ENCODE measurements around the gene METTL15.
"Not testable (repeated sequence)": the region's sequence is repeated elsewhere in the genome, so short reads cannot be mapped to it uniquely, and the experiment has no call there.

METTL15 gene, protein sequence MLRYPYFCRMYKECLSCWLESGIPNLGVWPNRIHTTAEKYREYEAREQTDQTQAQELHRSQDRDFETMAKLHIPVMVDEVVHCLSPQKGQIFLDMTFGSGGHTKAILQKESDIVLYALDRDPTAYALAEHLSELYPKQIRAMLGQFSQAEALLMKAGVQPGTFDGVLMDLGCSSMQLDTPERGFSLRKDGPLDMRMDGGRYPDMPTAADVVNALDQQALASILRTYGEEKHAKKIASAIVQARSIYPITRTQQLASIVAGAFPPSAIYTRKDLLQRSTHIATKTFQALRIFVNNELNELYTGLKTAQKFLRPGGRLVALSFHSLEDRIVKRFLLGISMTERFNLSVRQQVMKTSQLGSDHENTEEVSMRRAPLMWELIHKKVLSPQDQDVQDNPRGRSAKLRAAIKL

DNA sequence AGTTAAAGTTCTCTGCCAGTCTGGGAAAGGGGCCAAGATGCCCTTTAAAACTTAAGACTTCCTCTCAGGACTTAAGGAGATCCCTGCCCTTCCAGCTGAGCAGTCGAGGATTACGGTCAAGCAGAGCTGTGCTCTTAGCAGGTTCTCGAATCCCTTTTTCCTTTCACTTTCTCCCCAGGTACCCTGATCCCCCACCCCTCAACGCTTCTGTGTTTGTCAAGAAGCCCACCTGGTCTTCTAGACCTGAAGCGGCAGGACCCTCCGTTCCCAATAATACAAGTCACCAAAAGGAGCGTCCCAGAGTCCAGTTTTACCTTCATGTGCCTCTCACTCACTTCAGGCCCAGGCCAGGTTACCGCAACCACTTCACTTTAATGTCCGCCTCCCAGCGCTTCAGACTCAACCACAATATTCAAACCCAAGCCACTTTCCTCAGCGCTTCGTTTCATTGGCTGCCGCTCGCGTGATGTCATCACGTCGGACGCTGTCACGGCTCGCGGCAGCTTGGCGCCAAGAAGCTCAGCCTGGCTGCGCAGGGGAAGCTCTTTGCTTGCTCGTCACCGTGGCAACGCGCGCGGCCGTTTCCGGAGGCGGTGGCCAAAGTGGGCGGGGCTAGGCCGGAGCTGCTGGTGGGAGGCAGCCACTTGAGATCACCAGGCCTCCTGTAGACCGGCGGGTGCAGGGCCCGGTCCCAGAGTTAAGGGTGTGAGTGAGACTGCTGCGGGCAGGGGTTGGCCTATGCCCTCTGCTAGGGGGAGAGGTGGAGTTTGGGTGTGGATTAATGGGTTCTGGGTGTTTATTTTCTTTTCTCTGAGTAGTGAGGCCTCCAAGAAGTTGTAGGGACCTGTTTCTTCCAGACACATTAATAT lies at the start of gene METTL15, which contains the start of gene KIF18A:
TSS of gene METTL15 (plus strand) at position 639 of the 869 bp plus-strand sequence. CDS start 4,947 bp downstream, outside the sequence.
TSS of gene KIF18A (minus strand) at position 407 of the 869 bp plus-strand sequence. CDS start 10,209 bp downstream, outside the sequence.
- peak; percentile 91 for DNase-seq

DNA sequence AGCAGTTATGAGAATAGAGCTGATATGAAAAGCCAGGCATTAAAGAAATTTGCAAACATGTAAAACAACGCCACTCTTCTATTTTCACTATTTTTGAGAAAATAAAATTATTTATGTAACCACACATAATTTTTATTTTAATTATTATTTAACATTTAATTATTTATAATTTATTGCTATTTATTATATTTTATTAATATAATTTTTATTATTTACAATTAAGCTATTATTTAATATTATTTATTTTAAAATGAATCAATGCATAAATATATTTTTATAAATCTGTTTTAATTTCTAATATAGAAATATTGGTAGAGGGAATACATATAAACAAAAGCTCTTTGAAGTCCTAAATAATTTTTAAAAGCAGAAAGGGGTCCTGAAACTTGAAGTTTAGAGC lies 36.9 kb upstream of the METTL15 start:
- no peak for DNase-seq

DNA sequence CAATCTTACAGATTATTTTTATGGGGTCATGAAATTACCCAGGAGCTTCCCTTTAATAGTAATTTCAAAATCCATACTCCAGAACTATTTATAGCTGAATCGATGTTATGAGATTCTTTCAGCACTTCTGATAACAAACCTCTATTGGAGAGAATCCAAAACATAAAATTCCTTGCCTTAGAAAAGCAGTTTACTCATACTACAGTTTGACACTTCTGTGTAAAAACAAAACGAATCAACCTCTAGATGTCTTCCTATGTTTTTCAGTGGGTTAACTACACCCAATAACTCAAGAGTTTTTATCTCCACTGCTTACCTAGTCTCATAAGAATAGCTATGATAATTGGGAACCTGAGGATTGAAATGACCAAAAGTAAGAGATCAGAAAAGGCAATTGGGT lies 35.9 kb upstream of the METTL15 start:
- no peak for DNase-seq

DNA sequence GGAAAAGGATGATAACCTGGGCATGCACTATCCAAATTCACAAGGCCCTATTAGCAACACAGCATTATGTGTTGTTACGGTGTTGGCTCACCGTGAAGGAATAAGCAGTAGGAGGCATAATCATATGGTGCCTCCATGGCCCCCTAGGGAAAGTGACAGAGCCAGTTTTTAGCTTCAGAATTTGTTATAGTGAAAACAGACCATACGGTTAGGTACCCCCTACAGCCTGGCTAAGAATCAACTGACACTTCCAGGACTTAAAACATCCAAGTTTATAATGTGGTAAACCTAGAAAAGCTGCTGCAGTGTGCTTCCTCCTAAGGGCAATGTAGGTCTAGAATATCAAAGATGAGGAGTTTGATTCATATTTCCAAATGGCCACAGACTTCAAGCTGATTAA lies 30.7 kb upstream of the METTL15 start:
- no peak for DNase-seq

DNA sequence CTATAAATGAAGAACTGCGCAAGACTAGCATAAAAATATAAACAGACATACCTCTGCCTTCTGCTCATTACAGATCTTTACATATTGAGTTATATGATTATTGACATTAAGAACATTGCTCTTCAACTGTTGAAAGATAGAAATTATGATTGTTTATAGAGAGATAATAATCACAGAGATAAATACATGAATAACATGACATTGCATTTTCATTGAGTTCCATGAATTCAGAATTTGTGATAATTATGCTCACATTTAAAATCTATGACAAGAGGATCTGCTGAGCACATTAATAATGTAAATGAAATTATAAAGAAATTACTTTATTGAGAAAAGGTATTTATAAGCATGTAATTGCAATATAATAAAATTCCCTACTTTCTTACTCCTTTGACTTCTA lies 25.1 kb upstream of the METTL15 start:
- no peak for DNase-seq

DNA sequence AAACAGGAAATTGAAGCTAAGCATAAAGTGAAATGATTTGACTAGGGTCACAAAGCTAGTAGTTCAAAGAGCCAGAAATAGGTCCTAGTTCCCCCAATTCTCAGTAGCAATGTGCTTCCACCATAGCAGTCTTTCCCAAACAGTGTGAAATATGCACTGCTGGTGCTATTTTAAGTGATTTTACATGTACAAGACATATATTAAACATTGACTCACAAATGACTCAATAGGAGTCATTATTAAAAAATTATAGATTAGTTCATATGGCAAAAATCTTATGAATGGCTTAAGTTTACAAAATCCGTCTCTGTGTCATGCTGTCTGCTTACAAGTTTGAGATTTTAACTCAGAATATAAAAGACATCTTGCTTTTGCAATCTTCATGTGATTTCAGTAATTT lies 21.6 kb upstream of the METTL15 start:
- no peak for DNase-seq

DNA sequence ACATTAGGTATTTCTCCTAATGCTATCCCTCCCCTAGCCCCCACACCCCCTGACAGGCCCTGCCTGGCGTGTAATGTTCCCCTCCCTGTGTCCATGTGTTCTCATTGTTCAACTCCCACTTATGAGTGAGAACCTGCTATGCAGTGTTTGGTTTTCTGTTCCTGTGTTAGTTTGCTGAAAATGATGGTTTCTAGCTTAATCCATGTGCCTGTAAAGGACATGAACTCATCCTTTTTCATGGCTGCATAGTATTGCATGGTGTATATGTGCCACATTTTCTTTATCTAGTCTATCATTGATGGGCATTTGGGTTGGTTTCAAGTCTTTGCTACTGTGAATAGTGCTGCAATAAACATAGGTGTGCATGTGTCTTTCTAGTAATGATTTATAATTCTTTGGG lies 21.0 kb upstream of the METTL15 start:
- DNase-seq: not testable (repeated sequence)

DNA sequence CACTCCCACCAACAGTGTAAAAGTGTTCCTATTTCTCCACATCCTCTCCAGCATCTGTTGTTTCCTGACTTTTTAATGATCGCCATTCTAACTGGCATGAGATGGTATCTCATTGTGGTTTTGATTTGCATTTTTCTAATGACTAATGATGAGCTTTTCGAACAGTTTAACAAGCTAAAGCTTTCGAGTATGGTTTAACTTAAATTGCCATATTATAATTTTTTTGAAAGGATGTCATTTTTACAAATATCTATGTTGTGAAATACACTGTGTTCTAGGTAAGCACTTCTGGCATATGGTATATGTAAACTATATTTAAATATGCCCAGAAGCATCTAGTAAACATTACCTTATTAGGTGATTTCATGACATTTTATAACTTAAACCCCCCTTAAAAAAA lies 20.5 kb upstream of the METTL15 start:
- not testable (repeated sequence) for DNase-seq

DNA sequence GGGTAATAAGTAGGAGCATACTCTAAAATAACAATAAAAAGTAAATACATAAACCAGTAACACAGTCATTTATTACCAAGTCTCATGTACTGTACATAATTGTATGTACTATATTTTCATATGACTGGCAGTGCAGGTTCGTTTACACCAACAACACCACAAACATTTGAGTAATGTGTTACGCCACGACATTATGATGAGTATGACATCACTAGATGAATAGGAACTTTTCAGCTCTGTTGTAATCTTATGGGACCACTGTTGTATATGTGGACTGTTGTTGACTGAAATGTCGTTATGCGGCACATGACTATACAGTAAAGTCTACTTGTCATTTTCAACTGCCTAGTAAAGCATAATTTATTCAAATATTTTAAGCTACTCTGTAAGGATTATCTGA lies 18.8 kb upstream of the METTL15 start:
- DNase-seq: no peak

DNA sequence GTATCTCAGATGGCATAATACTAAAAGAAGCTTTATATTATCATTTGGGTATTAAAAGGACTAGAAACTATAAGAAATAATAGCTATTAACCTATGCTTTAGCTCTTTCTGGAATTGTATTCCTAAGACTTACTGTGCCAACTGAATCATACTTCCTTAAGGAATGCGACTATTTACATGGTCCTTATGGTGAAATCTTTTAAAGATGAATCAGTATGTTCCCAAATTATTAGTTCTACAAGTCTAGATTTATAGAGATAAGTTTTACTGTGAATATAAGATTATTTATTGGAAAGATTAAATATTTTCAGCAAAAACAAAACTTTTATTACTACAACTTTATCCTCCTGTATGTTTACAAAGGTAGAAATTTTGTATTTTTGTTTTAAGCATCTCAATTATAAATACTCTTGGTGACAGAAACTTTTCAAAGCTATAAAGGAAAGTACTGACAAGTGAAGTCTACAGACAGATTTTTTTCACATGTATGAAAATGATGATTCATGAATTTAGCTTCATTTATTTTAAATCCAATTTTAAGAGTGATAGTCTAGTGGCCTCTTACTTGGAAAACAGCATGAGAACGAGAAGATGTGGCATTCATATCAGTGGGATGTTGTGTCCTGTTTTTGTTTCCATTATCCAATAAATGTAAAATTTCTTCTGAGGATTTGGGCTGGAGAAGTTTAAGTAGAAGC lies 18.0 kb upstream of the METTL15 start:
- no peak for DNase-seq

DNA sequence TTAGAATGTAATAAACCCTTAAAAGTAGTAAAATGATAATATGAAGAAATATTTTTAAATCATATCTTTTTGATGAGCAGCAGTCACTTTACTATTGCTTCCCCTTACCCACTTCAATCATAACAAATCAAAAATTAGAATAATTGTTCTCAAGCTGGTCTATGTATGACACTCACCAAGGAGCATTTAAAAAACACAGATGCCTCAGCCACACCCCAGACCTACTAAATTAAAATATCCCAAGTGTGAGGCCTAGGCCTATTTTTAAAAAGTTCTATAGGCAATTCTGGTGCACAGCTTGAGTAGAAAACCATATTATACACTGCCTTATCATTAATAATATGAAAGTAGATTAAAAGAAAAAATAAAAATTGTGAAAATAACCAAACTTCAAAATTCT lies 15.4 kb upstream of the METTL15 start:
- DNase-seq: no peak

DNA sequence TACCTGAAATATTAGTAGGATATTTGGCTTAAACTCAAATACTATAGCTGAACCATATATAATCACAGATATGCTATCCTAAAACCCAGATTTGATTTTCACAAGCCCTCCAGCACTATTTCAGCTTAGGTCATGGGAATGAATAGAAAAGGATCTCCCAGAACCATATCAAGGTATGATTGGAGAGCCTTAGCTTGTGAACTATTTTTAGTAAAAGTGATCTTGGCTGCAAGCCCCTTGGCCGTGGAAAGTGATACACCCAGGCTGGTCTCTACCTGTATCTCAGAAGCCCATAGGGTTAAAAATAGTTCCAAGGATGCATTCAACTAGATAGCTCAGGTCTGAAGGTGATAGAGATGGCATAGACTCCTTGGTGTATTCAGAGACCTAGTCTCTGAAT lies 9.9 kb upstream of the METTL15 start:
- no peak for DNase-seq

DNA sequence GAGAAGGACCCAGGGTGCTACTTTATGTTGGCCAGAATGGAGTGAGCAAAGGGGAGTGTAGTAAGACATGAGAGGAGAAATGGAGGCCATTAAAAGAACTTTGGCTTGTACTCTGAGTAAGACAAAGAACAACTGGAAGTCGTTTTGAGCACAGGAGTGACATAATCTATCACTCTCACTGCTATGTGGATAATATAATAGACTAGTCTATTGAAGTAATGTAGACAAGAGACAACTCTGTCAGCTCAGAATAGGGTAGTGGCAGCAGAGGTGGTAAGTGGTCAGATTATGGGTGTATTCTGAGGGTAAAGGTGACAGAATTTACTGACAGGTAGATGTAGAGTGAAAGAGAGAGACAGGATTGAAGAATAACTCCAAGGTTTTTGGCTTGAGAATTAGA lies 8.5 kb upstream of the METTL15 start:
- no peak for DNase-seq

DNA sequence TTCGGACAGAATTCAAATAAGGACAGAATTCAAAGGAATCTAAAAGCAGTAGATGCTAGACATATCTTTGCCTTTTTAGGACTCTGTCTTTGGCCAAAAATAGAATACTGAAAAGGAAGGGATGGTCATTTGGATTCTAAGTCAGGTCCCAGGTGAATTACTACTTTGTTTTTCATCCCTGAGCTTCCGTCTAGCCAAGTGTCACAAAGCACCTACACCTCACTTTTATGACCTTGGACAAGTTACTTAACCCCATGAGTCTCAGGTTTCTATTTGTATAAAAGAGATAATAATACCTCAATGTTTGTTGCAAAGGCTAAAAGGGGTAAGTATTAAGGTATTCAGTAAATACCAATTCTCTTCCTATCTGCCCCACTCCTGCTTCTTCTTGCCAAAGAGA lies 7.5 kb upstream of the METTL15 start:
- DNase-seq: no peak

DNA sequence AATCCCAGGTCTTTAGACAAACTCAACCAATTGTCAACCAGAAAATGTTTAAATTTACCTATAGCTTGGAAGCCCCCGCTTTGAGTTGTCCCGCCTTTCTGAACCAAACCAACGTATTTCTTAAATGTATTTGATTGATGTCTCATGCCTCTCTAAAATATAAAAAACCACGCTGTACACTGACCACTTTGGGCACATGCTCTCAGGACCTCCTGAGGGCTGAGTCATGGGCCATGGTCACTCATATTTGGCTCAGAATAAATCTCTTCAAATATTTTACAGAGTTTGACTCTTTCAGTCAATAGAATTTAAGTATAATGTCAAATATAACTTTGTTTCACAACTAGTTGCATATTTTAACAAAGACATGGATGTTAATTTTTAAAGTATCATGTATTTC lies 5.9 kb upstream of the METTL15 start:
- not testable (repeated sequence) for DNase-seq

DNA sequence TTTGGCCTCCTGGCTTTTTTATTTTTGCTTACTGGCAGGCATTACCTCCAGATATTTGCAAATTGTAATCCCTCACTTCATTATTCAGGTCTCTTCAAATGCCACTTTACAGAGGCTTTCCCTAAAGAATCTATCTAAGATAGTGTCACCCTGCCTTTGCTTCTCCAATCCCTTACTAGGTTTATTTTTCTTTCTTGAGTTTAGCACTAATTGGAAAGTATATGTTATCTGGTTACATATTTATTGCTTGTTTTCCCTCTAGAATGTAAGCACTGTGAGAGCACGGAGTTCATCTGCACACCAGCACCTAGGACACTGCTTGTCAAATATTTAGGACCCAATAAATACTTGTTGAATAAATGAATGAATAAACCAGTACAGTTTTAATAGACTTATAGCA lies 3.8 kb upstream of the METTL15 start:
- no peak for DNase-seq

DNA sequence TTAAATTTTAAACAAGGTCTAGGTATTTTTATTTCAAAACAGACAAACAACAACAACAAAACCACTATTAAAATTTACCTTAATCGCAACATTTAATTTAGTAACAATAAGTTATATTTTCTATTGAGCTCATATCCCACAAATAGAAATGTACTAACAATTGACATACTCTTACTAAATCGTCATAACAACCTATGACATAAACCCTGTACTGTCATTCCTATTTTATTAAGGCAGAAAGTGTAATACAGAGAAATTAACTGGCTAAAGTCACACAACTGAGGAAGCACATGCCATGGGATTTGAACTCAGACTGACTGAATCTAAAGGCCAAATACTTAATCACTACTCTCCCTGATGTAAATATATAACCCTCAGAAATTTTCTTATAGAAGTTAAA lies 3.2 kb upstream of the METTL15 start:
- DNase-seq: no peak

DNA sequence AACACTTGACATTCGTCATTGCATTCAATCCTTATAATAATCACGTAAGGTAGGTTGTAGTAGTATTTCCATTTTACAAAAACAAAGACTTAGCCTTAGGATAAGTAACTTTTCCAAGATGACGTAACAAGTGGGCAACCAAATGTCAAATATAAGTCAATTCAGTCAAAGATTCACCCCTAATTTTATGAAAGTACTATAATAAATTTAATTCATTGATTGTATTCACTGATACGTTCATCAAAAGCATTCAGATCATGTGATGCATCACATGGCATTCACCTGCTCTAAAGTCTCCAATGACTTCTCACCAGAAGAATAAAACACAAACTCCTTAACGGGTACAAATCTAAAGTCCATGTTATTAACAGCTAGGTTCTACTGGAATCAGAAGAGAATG lies 2.3 kb upstream of the METTL15 start:
- DNase-seq: no peak

DNA sequence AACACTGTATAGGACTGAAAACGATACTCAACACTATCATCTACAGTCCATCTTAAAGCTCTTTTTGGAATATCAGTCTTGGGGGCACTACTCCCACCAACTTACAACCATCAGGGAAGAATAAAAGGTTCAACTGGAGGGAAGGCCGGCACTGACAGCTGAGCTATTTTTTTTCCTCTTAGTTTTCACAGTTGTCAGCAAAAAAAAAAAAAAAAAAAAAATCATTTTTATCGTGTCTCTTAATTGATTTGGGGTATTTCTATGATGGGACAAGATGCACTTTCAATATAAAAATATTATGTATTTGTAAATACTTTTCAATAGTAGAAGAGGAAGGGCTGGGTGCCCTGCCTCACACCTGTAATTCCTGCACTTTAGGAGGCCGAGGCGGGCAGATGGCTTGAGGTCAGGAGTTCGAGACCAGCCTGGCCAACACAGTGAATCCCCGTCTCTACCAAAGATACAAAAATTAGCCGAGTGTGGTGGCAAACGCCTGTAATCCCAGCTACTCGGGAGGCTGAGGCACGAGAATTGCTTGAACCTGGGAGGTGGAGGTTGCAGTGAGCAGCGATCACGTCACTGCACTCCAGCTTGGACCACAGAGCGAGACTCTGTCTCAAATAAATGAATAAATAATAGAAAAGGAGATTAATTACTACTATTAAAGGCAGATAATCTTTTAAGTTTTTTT lies 1.7 kb upstream of the METTL15 start:
- no peak for DNase-seq

DNA sequence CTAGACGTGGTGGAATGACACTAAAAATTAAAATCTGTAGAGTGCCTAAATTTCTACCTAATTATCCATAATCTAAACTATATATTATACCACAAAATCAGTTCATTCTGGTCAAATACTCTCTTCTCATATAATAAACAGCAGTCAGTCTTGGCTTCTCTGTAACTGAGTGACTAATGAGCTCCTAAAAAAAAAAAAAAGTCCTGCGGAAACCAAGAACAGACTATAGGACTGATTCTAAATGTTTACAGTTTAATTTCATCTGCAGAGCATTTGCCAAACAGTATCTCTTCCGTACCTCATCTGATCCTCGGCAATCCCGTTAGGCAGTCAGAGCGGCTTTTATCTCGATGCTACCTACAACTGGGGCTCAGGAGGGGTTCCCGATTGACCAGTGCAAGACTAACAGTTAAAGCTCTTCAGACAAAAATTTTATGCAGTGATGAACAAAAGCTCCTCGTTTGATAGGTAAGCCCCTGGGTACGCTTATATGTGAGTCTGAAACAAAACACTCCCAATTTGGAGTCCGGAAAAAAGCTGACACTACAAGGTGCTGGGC lies 918 bp upstream of the METTL15 start:
- no peak for DNase-seq

DNA sequence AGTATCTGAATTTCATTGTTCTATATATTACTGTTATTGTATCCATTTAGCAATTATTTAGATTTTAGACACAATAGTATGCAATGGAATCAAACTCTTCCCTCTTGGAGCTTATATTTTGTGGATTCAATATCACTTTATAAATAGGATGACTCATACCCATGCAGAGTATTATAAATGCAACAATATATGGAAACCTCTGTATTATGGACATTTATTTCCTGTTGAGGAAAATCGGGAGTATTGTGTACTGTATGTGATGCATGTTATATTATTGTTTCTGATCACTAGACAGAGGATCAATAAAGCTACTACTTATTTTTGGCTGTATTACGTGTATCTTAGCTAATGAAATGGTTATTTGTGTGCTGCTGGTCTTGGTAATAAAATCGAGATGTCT lies 770 bp downstream of the METTL15 start:
- DNase-seq: no peak

DNA sequence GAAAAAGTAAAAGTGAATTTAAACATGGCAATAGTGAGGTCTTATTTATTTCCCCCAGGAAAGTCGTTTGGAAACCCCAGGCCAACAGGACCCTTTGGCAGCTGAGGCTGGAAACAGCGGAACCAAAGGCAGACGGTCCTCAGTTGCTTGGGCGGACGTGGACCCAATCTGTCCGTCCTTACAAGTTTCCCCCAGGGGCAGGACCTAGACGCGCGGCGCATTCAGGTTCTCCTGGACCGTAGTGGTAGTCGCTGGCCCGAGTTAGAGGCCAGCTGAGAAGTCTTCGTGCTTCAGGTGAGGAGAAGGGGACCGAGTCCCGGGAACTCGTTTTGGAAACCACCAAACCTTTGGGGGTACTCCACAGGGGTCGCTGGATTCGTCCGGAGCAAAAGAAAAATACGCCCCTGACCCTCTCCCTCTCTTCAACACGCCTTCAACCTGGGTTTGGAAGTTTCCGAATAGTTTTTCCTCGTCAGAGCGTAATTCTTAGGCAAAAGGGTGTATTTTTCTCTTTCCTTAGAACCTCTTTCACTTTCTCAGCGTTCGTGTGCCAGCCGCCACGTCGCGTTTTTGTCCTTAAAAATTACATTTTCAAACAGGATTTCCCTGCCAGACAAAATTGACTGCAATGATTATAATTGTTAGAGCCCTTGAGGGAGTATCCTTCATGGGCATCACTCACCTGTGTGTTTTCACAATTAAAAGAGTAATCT lies 2.1 kb downstream of the METTL15 start:
- peak; percentile 31 for DNase-seq
